K562 (cell line): ENCODE results near the gene KLHDC10. TPM values are rescaled to one million over a fixed set of nuclear protein-coding genes. Genes with fewer than 3 reads are reported as not detected.

Experiments
- FOXJ3 ChIP-seq: sonication (generic); formaldehyde crosslinking; IDR thresholded peaks from 2 replicates; pipeline ENCODE4 v1.4.0; 2020; ENCODE audit warnings: mild to moderate bottlenecking, missing genetic modification reagents
- KLF10 ChIP-seq: fragments of 250-450 bp; sonication (Bioruptor Pico); IDR thresholded peaks from 2 replicates; pipeline ENCODE4 v1.6.1; 2021; ENCODE audit warnings: matching md5 sums
- ZNF766 ChIP-seq: fragments of 200-800 bp; sonication (Bioruptor generic); conservative IDR thresholded peaks from 2 replicates; pipeline ENCODE4 v1.6.1; 2016; ENCODE audit warnings: missing genetic modification characterization, missing compliant biosample characterization
- polyA plus RNA-seq, 8 experiments: library from polyadenylated mRNA; depleted of rRNA in 4 of 8; stranded (reverse) in 5 of 8; unstranded in 3 of 8; fragments of >200 nt; fragmentation: Nextera tagmentation in 2 of 8; fragmentation: Illumina TruSeq in 1 of 8; extraction: Ambion mirVana in 2 of 8; extraction: Trizol in 1 of 8; gene quantifications; 2 replicates each; pipeline versions ENCODE4 v1.2.1 to v1.2.3, GENCODE V29; 2011 to 2014; ENCODE audit warnings: inconsistent platforms in 1 of 8, missing spikeins in 1 of 8
- total RNA-seq, 7 experiments: library from RNA; depleted of rRNA in 6 of 7; stranded (reverse); fragments of >200 nt in 6 of 7; fragmentation: Illumina TruSeq in 2 of 7; extraction: Trizol in 2 of 7; gene quantifications; 2 replicates each; pipeline versions ENCODE4 v1.2.1 to v1.2.3, GENCODE V29; 2011 to 2021; ENCODE audit warnings: low replicate concordance in 1 of 7
- TF ChIP-seq, protein P1 (sequence below), 2 experiments: fragments of 250-450 bp in 1 of 2; fragments of 450-650 bp in 1 of 2; sonication (Bioruptor Pico) in 1 of 2; IDR thresholded peaks; 2 replicates each; pipeline versions ENCODE4 v1.6.1 to v1.8.0; 2016 to 2021; ENCODE audit warnings: mild to moderate bottlenecking in 2 of 2, moderate library complexity in 2 of 2, missing compliant biosample characterization in 1 of 2, missing genetic modification characterization in 1 of 2
- TF ChIP-seq, protein P2 (sequence below): fragments of 450-650 bp; IDR thresholded peaks from 2 replicates; pipeline ENCODE4 v1.6.1; 2016; ENCODE audit warnings: low read depth, mild to moderate bottlenecking, moderate library complexity
- TF ChIP-seq, protein P3 (sequence below): sonication (generic); formaldehyde crosslinking; IDR thresholded peaks from 2 replicates; pipeline ENCODE4 v1.8.0; 2023; ENCODE audit warnings: mild to moderate bottlenecking, missing genetic modification reagents

The KLHDC10 gene
- total and polyA plus RNA-seq, 9 of the 15 experiments (the other 6 are each of a cell fraction or from before 2014, with no cell fraction given): 9.8 to 80.5 (median 31.4) TPM

DNA sequence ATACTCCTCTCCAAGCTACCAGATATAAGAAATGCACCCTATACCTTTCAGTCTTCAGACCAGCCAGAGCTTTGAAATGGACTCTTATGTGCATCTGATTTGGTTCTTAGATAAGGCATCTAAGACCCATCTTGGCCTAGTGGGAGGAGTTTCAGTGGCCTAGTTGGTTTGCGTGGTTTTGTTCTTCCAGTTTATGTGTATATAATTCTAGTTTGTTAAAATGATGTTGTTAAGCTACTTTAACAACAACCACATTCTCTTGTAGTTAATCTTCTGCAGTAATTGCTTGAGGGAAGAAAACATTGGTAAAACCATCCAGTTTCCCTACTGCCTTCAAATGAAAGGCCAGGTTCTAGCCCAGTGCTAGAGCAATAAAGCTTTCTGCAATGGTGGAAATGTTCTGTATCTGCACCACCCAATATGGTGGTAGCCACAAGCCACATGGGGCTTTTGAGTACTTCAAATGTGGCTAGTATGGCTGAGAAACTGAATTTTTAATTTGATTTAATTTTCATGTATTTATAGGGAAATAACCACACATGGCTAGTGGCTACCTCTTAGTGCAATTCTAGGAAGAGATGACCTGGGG lies 66.3 kb downstream of the KLHDC10 start (continued):
- TF ChIP-seq, protein P1, sequence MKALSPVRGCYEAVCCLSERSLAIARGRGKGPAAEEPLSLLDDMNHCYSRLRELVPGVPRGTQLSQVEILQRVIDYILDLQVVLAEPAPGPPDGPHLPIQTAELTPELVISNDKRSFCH (CRISPR knock-in tag; IDR thresholded peaks at IDR 0.05): no peak
- TF ChIP-seq, protein P1 (tag; IDR thresholded peaks at IDR 0.05): 0 out of 2 replicates have a peak, but pooled peaks have one; percentile 36
- TF ChIP-seq, protein P2, sequence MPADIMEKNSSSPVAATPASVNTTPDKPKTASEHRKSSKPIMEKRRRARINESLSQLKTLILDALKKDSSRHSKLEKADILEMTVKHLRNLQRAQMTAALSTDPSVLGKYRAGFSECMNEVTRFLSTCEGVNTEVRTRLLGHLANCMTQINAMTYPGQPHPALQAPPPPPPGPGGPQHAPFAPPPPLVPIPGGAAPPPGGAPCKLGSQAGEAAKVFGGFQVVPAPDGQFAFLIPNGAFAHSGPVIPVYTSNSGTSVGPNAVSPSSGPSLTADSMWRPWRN: no peak
- TF ChIP-seq KLF10 (no peak), ZNF766 (CRISPR knock-in tag) (peak; percentile 88), FOXJ3 (CRISPR knock-in tag) (no peak)
- TF ChIP-seq, protein P3, sequence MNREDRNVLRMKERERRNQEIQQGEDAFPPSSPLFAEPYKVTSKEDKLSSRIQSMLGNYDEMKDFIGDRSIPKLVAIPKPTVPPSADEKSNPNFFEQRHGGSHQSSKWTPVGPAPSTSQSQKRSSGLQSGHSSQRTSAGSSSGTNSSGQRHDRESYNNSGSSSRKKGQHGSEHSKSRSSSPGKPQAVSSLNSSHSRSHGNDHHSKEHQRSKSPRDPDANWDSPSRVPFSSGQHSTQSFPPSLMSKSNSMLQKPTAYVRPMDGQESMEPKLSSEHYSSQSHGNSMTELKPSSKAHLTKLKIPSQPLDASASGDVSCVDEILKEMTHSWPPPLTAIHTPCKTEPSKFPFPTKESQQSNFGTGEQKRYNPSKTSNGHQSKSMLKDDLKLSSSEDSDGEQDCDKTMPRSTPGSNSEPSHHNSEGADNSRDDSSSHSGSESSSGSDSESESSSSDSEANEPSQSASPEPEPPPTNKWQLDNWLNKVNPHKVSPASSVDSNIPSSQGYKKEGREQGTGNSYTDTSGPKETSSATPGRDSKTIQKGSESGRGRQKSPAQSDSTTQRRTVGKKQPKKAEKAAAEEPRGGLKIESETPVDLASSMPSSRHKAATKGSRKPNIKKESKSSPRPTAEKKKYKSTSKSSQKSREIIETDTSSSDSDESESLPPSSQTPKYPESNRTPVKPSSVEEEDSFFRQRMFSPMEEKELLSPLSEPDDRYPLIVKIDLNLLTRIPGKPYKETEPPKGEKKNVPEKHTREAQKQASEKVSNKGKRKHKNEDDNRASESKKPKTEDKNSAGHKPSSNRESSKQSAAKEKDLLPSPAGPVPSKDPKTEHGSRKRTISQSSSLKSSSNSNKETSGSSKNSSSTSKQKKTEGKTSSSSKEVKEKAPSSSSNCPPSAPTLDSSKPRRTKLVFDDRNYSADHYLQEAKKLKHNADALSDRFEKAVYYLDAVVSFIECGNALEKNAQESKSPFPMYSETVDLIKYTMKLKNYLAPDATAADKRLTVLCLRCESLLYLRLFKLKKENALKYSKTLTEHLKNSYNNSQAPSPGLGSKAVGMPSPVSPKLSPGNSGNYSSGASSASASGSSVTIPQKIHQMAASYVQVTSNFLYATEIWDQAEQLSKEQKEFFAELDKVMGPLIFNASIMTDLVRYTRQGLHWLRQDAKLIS (CRISPR knock-in tag): peak; percentile 66; the same call in 1 of the 2 replicates
- TF ChIP-seq, all 486 proteins: peak for 28
